Stimulated activated CD8-positive, alpha-beta memory T cell treated with anti-CD3 and anti-CD28 coated beads, Interleukin-12 subunit alpha, Interleukin-12 subunit beta, amount 100 ng/mL, for 1 hour (primary cell): ENCODE results near the gene STOX1.
"Not testable (repeated sequence)": the region's sequence is repeated elsewhere in the genome, so short reads cannot be mapped to it uniquely, and the experiment has no call there.

Experiments
- DNase-seq: peaks from one replicate; pipeline ENCODE4 v3.0.0-alpha.2; 2020; ENCODE audit warnings: low read depth

The STOX1 gene

GRCh38 chr10:68826764-68827591 is at the start of gene STOX1:
STOX1 (plus strand) TSS chr10:68827531; CDS start chr10:68827624, 93 bp downstream.
- DNase-seq, result peak; percentile 17

GRCh38 chr10:68781613-68782574 is 45.4 kb upstream of the STOX1 start:
- no peak for DNase-seq

- DNase-seq, result no peak
Measured at GRCh38 chr10:68784476-68784875, 42.9 kb upstream of the STOX1 start.

GRCh38 chr10:68787813-68788212 is 39.5 kb upstream of the STOX1 start:
- no peak for DNase-seq

GRCh38 chr10:68790476-68790875 is 36.9 kb upstream of the STOX1 start:
- no peak for DNase-seq

- no peak for DNase-seq
Measured at GRCh38 chr10:68792115-68792514, 35.2 kb upstream of the STOX1 start.

GRCh38 chr10:68795886-68796532 is 31.3 kb upstream of the STOX1 start:
- DNase-seq, result no peak

GRCh38 chr10:68796605-68797004 is 30.7 kb upstream of the STOX1 start:
- DNase-seq, result no peak

GRCh38 chr10:68800211-68800610 is 27.1 kb upstream of the STOX1 start:
- no peak for DNase-seq

GRCh38 chr10:68804692-68805091 is 22.6 kb upstream of the STOX1 start:
- no peak for DNase-seq

GRCh38 chr10:68810830-68811229 is 16.5 kb upstream of the STOX1 start:
- DNase-seq, result not testable (repeated sequence)

GRCh38 chr10:68811314-68812009 is 15.9 kb upstream of the STOX1 start:
- DNase-seq, result no peak

- no peak for DNase-seq
Measured at GRCh38 chr10:68812420-68812819, 14.9 kb upstream of the STOX1 start.

- no peak for DNase-seq
Measured at GRCh38 chr10:68813559-68813958, 13.8 kb upstream of the STOX1 start.

- no peak for DNase-seq
Measured at GRCh38 chr10:68816796-68817412, 10.4 kb upstream of the STOX1 start.

- not testable (repeated sequence) for DNase-seq
Measured at GRCh38 chr10:68820359-68820758, 7.0 kb upstream of the STOX1 start.

- not testable (repeated sequence) for DNase-seq
Measured at GRCh38 chr10:68822626-68823025, 4.7 kb upstream of the STOX1 start.

- not testable (repeated sequence) for DNase-seq
Measured at GRCh38 chr10:68827592-68827959, 245 bp downstream of the STOX1 start.

GRCh38 chr10:68828083-68828601 is 811 bp downstream of the STOX1 start:
- not testable (repeated sequence) for DNase-seq

GRCh38 chr10:68828833-68829232 is 1.5 kb downstream of the STOX1 start:
- no peak for DNase-seq

- no peak for DNase-seq
Measured at GRCh38 chr10:68829521-68829920, 2.2 kb downstream of the STOX1 start.
